Measurements from ENCODE around the gene CSPG4. TPM values are rescaled to one million over a fixed set of nuclear protein-coding genes. Genes with fewer than 3 reads are reported as not detected.
A peak's percentile ranks its signal among the peaks of the same experiment; 100 is the strongest.

Gene CSPG4
- total and polyA plus RNA-seq, 2 of the 8 experiments (the other 6 are each of a cell fraction or from before 2014, with no cell fraction given): 1.4 to 3.0 TPM

DNA sequence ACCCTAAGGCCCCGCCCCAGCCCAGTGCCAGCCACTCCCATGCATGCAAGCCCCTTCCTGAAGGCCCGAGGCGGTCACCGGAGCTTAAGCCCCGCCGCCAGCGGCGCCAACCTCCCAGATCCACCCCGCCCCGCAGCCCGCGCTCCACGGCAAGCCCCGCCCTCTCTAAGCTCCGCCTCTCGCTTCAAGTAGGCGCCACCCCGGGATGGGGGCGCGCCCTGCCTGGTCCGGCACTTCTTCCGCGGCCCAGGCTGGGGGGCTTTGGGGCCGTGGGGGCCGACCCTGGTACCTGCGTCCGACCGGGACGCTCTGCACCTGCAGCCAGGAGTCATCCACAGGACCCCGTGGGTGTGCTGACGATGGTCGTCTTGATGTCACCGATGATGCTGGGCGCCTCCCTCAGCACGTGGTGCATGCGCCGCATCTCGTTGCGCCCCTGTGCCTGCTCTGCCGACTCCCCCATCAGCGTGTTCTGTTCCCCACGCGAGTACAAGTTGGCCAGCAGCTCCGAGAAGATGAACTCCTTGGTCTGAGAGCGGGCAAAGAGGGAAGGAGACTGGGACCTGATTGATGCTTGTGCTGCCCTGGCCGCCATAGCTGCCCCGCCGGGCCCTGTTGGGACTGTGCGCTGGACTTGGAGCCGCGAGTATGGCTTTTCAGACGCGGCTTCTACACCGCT is 26.1 kb upstream of the CSPG4 start:
- 30% methylated on average over 25 of the region's 54 CpGs; no CpG with 5 or more reads in 1 of the 2 experiments for WGBS, 2 experiments (ENCODE audit: extremely low coverage in 1 of 2, insufficient coverage in 1 of 2, insufficient read length in 1 of 2, insufficient replicate concordance in 2 of 2, low coverage in 1 of 2, low lambda C conversion rate in 2 of 2, missing lambda C conversion rate in 1 of 2)
- no peak overlapping the region for H3K14ac ChIP-seq (ENCODE audit: insufficient read length)
- peak overlapping the region; percentile 71 for H3K18ac ChIP-seq (ENCODE audit: extremely low read depth, low read length)
- H3K9me3 ChIP-seq (ENCODE audit: insufficient read depth in 2 of 2, low read depth in 1 of 2, low read length in 1 of 2): peaks cover 0 to 4% of the 10 kb centered on the region in 2 experiments; a peak in 1 of 4 replicates
- ChIA-PET POLR2A (ENCODE audit: partially characterized antibody) (interaction anchor here (0.9 to 1.7 kb wide), 6 partner anchors 9 to 285 kb away, joined by 3 to 5 read pairs (median 3); no protein-coding TSS in a partner anchor), CTCF (ENCODE audit: partially characterized antibody) (interaction anchor here (0.8 to 2.0 kb wide), 6 partner anchors 11 to 72 kb away, joined by 3 to 8 read pairs (median 3); no protein-coding TSS in a partner anchor)
- H2AK5ac ChIP-seq (ENCODE audit: low read depth, low read length): no peak overlapping the region
- H3K9ac ChIP-seq (replicated peaks in 1 of 4; ENCODE audit: extremely low read depth in 1 of 4, low read depth in 3 of 4, low read length in 3 of 4): no peak overlapping the region
- peak overlapping the region; percentile 0 to 94 (median 61) for H3K4me3 ChIP-seq (ENCODE audit: extremely low read depth in 1 of 4, insufficient read depth in 2 of 4, low read depth in 3 of 4, low read length in 4 of 4)
- peak overlapping the region; percentile 61 to 95 for H3K4me2 ChIP-seq (ENCODE audit: insufficient read depth in 1 of 2, low read depth in 2 of 2, low read length in 2 of 2)
- peak overlapping the region; percentile 19; the same call in 1 of the 2 replicates for H2BK15ac ChIP-seq (ENCODE audit: low read length)
- no peaks in the 10 kb centered on the region for H3K36me3 ChIP-seq (ENCODE audit: control insufficient read depth in 2 of 4, insufficient read depth in 4 of 4, low read length in 3 of 4)
- H4K5ac ChIP-seq (ENCODE audit: insufficient read length, low read depth, low read length): no peak overlapping the region
- H3K27ac ChIP-seq (ENCODE audit: low read depth, low read length): no peak overlapping the region
- peak overlapping the region; percentile 46; the same call in 1 of the 2 replicates for H2BK5ac ChIP-seq (ENCODE audit: low read depth, low read length)
- peaks cover 4% of the 10 kb centered on the region; the same call in 1 of the 2 replicates for H3K23me2 ChIP-seq (ENCODE audit: low read depth, low read length)
- no peak overlapping the region for H2BK20ac ChIP-seq (ENCODE audit: low read length)
- no peaks in the 10 kb centered on the region for H4K20me1 ChIP-seq (replicated peaks in 1 of 2; ENCODE audit: control insufficient read depth in 1 of 2, insufficient read depth in 2 of 2, low read length in 2 of 2)
- no peak overlapping the region for H3K23ac ChIP-seq (ENCODE audit: insufficient read length)
- H2BK120ac ChIP-seq (replicated peaks; ENCODE audit: low read depth, low read length): no peak overlapping the region
- no peaks in the 10 kb centered on the region; a peak in 1 of 4 replicates for H3K79me2 ChIP-seq (ENCODE audit: control insufficient read depth in 1 of 2, insufficient read depth in 2 of 2, low read length in 2 of 2)
- H3K27me3 ChIP-seq (replicated peaks in 1 of 4; ENCODE audit: control insufficient read depth in 3 of 4, extremely low read depth in 1 of 4, insufficient read depth in 3 of 4, low read length in 3 of 4): peaks cover 0 to 16% (median 14%) of the 10 kb centered on the region in 4 experiments; a peak in 6 of 7 replicates
- H3K79me1 ChIP-seq (ENCODE audit: low read depth, low read length): peaks cover 3% of the 10 kb centered on the region; the same call in 1 of the 2 replicates
- no peak overlapping the region for H4K91ac ChIP-seq (replicated peaks; ENCODE audit: insufficient read length, low read length)
- peak overlapping the region; percentile 96 for H4K8ac ChIP-seq (ENCODE audit: extremely low read depth, insufficient read depth, low read length)
- peak overlapping the region; percentile 85 for H3K4ac ChIP-seq (replicated peaks; ENCODE audit: insufficient read length, low read depth, low read length)
- FAIRE-seq (no peak), DNase-seq (ENCODE audit: low read depth in 1 of 2, low spot score in 2 of 2) (peak; percentile 88 to 99)
- peak overlapping the region; percentile 33 for H2AFZ ChIP-seq (ENCODE audit: low read length)
- no peak overlapping the region for H3K56ac ChIP-seq (replicated peaks; ENCODE audit: insufficient read length, low read depth, low read length)
- H2BK12ac ChIP-seq (ENCODE audit: low read depth, low read length): peak overlapping the region; percentile 90; the same call in 1 of the 2 replicates
- peaks cover 0 to 7% (median 2%) of the 10 kb centered on the region in 4 experiments for H3K4me1 ChIP-seq (replicated peaks in 1 of 4; ENCODE audit: control insufficient read depth in 3 of 4, insufficient read depth in 4 of 4, low read length in 3 of 4)
- peak in 1 of 2 experiments; percentile 56; a peak in 1 of 3 replicates for TF ChIP-seq POLR2A (IDR thresholded peaks at IDR 0.05; ENCODE audit: control extremely low read depth in 1 of 2, low read depth in 2 of 2, low read length in 2 of 2)
- TF ChIP-seq TAF7 (optimal IDR thresholded peaks at IDR 0.05; ENCODE audit: borderline replicate concordance, low read depth, low read length): no peak
- TF ChIP-seq JUN (IDR thresholded peaks at IDR 0.05; ENCODE audit: low read depth, low read length): no peak
- peak; percentile 47 for TF ChIP-seq RNF2 (IDR thresholded peaks at IDR 0.05; ENCODE audit: borderline replicate concordance, low read depth, low read length, missing control alignments, poor library complexity, severe bottlenecking)
- TF ChIP-seq HDAC2 (IDR thresholded peaks at IDR 0.05; ENCODE audit: borderline replicate concordance in 1 of 2, low read depth in 2 of 2, low read length in 2 of 2): peak in 1 of 2 experiments; percentile 74; a peak in 2 of 4 replicates
- 0 out of 2 replicates have a peak, but pooled peaks have one; percentile 32 for TF ChIP-seq POLR2AphosphoS5 (IDR thresholded peaks at IDR 0.05; ENCODE audit: low read depth, low read length)
- no peak for TF ChIP-seq TEAD4 (IDR thresholded peaks at IDR 0.05; ENCODE audit: low read depth, low read length)
- 0 out of 2 replicates have a peak, but pooled peaks have one; percentile 68 for TF ChIP-seq RBBP5 (IDR thresholded peaks at IDR 0.05; ENCODE audit: borderline replicate concordance, low read depth, low read length)
- TF ChIP-seq CHD1 (IDR thresholded peaks at IDR 0.05; ENCODE audit: low read depth, low read length): no peak
- TF ChIP-seq SAP30 (IDR thresholded peaks at IDR 0.05; ENCODE audit: insufficient read depth, insufficient replicate concordance, low read length): no peak
- 0 out of 2 replicates have a peak, but pooled peaks have one; percentile 13 for TF ChIP-seq TAF1 (IDR thresholded peaks at IDR 0.05; ENCODE audit: low read depth, low read length)

All from H1 (cell line).